ENCODE results near the gene SYT7.

SYT7 gene

DNA sequence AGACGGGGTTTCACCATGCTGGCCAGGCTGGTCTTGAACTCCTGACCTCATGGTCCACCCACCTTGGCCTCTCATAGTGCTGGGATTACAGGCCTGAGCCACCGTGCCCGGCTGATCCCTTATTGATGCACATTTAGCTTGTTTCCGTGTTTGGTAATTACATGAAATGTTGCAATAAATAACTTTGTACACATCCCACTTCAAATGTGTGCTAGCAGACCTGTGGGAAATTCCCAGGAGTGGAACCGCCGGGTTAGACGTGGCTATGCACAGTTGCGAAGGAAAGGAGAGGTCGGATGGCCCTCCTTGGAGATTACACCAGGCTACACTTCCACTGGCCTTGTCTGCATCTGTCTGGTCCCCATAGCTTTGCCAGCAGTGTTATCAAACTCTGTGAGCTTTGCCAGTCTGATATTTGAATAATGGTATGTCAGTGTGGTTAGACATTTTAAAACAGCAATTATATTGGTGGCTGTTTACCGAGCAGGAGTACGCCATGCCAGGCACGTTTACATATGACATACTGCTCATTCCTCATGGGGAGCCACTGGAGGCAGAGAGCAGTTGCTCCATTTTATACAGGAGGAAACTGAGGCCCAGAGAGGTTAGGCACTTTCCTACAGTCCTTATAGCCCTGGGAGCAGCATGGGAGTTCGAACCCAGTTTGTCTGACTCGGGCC, 27.2 kb upstream of the SYT7 start:
- DNase-seq, result no peak

DNA sequence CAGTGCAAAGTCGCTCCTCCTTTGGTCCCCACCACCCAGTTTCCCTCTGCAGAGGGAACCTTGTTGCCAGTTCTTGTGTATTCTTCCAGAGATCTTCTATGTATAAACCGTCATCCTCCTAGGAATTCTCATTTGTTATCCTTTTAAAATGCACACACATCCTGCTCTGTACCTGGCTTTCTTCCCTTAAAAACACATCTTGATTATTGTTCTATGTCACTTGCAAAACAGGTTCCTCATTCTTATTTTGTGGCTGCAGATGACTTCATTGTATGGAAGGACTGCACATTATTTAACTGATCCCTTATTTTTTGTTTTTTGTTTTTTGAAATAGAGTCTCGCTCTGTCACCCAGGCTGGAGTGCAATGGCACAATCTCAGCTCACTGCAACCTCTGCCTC, 26.6 kb upstream of the SYT7 start:
- DNase-seq, result no peak

DNA sequence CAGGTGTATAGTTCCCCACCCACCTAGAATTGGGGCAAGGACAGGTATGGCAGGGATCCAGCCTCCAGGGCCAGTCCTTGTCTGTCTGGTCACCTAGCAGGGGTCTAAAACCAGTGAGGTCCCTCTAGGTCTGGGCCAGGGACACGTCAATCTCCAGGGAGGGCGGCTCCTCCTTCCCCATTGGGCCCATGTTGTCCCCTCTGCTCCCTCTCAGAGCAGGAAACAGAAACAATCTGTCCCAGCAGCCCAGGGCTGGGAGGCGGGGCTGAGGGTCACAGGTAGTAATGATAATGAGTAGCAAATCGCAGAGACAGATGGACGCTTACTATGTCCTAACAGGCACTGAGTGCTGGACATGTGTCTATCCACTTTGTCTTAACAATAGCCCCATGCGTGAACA, 22.8 kb upstream of the SYT7 start:
- DNase-seq, result no peak

DNA sequence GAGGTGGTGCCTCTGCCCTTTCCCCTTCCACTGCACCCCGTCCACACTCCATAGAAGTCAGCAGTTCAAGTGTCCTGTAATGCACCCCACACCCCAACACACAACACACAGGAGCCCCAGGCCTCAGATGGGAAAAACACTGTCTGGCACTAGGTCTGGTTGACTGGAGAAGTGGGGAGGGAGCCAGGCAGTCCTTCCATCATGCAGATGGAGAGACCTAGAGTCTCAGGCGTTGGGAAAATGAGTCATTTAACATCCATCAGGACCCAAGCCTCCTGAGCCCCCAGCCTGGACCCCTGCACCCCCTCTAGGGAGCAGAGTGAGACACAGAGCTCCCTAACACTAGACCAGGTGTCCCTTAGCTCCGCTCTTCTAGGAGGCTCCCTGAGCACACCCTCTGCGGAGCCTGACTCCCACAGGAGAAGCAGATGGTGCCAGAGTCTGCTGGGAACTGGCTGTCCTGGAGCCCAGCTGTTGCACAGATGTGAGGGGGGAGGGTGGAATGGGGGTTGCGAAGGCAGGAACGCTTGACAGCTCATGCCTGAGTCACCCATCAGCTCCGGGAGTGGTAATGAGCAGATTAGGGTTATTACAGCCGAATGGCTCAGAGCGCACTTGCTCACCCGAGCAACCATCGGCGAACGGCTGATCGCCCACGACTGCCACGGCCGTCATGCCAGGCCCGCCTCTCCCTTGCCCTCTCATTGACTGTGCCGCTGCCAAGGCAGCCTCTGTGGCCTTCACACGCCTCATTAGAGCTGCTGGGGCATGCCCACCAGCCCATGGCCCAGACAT, 22.1 kb upstream of the SYT7 start:
- DNase-seq, result no peak

DNA sequence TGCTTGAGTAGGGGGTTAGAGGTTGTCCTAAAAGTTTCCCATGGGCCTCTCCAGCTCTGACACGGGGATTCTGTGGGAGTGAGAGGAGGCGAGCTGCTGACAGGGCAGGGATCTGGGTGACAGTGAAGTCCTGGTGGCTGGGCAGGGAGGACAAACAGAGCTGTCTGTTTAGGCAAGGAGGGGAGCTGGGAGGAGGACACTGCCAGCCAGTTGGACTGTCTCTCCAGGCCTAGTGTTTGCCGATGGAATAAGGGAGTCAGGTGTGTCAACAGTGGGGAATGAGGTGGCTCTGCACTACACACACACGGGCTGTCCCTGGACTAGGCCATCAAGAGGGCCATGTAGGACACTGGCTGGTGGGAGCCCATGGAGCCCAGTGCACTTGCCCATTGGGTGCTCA, 20.6 kb upstream of the SYT7 start:
- DNase-seq, result peak; percentile 91

DNA sequence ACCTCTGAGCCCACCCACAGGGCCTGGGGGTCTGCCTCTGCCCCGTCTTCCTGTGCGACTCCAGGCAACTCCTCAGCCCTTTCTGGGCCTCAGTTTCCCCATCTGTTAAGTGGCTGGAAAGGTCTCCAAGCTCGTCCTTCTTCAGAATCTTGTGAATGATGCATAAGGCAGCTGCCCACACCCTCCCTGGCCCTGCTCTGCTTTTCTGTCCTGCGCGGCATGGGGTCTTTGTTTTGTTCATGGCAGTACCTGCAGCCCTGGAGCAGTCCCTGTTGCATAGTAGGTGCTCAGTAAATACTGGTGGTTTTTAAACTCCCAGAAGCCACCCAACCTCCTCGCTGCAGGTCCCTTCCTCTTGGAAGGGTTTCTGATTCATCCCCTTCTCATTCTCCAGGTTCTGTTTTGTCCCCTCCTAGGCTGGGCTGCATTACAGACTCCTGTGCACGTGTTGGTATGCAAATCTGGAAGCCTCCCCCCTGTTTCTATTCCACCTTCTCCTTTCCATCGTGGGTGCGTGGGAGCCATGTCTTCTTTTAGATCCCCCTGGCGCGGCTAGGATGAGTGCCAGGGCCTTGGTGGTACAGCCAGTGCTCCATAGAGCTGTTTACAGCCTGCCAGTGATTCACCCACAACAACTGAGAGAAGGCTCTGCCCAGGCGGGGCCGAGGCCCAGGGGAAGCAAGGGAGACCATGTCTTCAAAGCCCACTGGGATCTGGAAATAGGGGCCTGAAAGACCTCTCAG, 19.3 kb upstream of the SYT7 start:
- no peak for DNase-seq

DNA sequence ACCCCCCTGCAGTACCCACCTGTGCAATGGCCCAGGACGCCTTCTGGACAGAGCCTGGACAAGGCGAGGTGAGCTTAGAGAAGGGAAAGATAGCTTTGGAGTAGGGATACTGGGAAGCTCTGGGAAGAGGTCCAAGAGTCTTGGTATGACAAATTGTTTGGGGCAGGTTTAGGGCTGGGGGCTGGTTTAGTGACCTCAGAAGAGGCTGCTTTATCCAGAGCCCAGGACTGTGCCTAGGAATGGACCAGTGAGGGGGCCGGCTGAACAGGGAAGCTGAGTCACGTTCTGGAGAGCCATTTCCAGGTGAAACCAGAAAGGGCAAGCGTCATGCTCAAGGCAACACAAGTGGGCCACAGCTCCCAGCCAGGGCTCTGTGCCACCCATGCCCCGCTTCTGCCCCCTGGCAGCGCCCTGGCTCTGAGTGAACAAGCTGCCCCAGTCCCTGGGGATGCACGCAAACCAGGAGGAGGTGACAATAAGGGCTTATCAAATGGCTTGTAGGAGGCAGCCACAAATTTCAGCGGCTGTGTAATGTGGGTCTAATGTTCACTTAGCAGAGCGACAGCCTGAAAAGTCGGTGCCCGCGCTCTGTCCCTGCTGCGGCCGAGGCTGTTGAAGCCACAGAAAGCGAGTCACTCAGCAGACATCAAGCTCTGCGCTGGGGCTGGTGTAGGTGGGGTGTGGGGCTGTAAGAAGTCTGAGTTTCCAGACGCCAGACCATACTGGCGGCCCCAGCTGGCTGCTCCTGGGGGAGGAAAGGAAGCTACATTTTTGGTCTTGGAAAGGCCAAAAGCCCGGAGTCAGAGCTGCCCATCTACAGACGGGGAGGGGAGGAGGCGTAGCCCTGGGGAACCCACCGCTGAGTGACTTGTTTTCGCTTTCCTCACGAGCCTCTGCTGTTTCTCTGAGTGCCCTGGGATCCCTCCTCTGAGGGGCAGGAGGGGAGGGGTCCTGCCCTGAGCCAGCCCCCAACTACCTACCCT, 18.3 kb upstream of the SYT7 start:
- no peak for DNase-seq

DNA sequence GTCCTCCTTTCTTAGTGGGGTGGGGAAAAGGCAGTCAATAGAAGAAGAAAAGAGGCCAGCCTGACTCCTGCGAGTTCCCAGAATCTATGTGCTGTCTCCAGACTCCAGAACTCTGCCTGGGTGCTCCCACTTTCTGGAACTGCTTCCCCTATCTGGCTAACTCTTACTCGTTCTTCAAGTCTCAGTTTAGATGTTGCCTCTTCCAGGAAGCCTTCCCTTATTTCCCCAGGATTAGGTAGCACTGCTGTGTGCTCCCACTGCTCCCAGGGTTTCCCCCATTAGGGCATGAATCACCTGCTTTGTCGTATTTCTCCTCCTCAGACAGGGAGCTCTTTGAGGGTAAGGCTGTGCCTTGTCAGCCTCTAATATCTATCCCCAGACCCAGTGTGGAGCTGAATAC, 17.5 kb upstream of the SYT7 start:
- DNase-seq, result no peak

DNA sequence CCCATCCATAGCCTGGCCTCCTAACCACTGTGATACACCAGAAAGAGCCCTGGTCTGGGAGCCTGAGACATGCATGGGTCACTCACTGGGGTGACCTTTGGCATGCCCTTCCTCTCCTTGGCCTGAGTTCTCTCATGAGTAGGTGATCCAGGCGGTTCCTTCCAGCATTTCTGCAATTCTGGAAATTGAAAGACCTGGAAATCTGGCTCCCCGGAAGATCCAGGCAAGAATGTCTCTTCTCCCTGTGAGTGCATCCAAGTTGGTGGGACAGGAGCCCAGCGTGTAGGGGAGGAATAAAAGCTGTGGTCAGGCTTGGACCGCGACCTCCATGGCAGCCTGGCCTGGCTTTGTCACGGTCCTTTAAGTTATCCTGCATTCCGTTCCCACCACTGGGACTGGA, 16.1 kb upstream of the SYT7 start:
- DNase-seq, result no peak

DNA sequence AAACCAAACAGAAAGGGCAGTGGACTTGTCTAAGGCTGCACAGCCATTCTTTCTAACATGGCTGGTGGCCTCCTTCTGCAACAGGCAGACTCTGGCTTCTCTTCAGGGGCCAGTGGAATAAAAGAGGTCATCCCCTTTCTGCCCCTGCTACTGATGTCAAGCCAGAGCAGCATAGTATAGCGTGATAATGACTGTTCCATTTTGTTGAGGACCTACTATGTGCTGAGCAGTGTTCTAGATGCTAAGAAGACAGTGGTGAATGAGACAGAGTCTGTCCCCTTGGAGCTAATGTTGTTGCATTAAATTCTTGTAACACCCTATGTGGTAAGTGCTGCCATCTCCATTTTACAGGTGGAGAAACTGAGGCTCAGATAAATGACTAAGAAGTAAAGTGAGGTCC, 15.7 kb upstream of the SYT7 start:
- DNase-seq, result no peak

DNA sequence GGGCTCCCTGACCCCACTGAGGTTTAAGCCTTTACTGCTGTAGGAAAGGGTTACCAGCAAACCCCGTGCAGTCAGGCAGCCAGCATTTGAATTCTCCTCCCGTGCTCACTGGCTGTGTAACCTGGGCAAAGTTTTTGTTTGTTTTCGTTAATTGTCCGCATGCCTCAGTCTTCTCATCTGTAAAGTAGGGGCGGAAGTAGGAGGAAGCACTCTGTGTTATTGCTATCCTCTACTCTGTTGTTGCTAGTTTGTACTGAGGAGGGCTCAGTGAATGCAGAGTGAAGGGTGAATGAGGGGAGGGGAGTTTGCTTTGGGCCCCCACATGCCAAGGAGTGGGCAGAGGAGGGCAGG, 14.0 kb upstream of the SYT7 start:
- DNase-seq, result no peak

DNA sequence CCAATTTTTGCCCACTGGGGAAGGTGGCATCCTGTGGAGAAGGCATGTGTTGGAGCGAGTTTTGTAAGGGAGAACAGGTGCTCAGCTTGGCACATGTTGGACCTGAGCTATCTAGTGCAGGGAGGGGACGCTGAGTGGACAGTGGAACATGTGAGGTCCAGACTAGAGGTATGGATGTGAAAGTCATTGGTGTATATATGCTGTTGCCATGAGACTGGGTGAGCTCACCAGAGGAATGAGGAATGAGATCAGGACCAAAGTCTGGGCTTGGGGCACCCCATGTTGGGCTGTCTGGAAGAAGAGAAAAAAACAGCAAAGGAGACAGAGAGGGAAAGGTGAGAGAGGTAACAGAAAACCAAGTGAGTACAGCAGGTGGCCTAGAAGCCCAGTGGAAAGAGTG, 12.3 kb upstream of the SYT7 start:
- DNase-seq, result no peak

DNA sequence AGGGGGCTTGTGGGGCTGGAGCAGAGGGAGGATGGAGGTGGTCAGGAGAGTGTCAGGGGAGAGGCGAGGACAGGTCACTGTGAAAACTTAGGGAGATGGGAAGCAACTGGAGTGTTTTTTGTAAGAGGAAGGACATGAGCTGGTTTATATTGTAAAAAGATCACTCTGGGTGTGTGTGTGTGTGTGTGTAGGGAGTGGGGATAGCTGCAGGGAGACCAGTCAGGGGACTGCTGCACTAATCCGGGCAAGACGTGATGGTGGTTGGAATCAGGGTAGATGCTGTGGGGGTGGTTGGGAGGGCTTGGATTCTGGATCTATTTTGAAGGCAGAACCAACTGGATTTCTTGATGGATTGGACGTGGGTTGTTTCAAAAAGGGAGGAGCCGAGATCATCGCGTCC, 11.3 kb upstream of the SYT7 start:
- DNase-seq, result no peak

DNA sequence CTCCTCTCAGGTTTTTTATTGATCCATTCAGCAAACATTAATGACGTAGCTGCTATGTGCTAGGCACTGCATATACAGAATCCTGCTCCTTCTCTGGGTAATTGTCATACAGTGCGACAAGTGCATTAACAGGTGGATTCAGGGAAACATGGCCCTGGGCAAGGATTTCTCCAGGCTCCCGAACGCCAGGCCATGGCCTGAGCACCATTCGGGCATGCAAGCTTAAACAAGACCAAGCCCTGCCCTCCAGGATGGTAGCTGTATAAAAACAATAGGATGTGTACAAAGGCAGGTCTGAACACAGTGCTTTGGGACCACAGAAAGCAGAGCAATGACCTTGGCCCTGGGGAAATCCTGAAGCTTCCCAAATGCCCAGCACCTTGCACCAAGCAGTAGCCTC, 9.1 kb upstream of the SYT7 start:
- peak; percentile 84 for DNase-seq

DNA sequence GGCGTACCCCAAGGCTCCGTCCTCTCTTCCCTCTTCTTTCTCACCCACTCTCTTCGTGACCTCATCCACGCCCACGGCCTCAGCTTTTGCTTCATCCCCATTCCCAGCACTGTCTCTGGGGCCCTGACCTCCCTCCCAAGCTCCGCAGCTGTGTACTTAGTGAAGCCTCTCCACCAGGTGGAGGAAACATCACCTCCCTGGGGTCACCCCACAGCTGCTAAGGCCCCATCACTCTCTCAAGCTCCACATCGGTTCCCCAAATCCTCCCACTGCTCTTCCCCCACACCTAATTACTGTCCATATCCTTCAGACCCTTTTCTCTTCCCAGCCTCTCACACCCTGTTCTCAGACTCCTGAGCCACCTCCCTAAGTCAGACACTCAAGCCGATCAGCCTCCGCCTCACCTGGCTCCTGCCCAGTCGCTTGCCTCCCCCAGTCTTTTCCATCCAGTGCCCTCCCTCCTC, 7.9 kb upstream of the SYT7 start:
- DNase-seq, result no peak

DNA sequence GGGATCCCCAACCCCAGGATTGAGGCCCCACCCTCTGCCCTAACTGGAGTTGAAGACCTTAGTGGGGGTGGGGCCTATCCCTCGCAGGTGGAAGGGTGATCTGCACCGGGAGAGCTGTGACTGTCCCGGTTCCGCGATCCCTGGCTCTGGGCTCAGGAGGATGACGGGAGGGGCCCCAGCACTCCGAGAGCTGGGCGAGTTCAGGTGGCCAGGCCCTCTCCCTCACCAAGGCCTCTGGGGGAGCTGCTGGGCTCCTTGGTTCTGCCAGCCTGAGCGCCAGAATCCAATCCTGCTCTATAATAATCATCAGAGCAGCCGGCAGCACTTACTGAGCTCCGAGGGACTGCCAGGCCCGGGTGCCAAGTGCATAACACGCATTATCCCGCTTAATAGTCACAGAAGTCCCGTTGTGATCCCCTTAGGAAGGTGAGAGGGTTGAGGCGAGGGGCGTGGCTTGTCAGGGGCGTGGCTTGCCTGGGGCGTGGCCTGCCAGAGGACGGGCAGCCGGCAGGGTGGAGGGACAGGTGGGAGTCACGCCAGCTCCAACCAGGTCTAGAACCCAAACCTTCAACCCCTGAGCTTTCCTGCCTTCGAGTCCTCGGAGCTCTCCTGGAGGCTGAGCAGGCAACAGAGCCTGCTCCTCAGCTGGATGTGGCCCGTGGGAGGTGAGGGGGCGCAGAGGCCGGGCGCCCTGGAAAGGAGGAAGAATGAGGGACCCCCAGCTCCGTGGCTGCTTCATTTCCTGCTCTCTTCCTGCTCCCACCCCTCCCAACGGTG, 7.3 kb upstream of the SYT7 start:
- peak; percentile 71 for DNase-seq

DNA sequence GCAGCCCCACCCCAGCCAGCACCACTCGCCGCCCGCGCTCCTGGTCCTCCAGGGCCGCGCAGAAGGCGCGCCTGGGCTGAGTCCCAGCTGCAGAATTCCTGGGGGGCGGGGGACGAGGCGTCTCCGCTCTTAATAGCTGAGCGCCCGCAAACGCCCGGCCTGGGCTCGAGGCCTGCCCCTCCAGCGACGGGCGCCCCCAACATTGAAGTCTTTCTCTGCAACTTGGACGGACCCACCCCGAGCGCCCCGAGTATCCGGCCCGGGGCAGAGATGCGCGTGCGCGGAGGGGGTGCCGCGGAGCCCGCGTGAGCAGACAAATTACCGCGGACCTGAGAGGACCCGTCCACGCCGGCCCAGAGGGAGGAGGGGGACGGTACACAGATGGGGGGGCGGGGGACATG, 6.7 kb upstream of the SYT7 start:
- DNase-seq, result no peak

DNA sequence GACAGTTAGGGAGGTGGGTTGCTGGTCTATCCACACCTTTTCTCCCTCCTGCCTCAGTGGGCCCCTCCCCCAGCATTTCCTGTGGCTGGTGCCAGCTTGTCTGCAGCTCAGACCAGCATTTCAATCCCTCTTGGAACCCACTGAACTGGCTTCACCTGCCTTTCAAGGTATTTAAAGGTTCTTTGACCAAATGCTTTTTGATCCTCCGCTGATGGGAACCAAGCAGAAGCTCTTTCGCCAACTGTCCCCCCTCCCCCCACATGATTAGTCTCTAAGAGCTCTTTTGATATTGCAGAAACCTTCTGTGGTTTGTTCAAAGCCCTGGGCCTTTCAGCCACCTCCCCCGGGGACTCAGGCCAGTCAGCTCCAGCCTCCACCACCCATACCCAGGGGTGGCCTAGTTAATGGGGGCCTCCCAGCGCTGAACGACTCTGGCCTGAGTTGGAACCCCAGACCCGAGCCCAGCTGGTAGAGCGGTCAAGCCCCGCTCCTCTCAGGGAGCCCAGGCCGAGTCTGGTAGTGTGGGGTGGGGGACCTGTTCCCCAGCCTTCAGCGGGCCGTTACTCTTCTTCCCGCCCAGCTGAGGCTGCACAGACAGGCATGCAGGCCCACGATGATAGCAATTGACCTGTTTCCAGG, 6.0 kb upstream of the SYT7 start:
- peak; percentile 85 for DNase-seq

DNA sequence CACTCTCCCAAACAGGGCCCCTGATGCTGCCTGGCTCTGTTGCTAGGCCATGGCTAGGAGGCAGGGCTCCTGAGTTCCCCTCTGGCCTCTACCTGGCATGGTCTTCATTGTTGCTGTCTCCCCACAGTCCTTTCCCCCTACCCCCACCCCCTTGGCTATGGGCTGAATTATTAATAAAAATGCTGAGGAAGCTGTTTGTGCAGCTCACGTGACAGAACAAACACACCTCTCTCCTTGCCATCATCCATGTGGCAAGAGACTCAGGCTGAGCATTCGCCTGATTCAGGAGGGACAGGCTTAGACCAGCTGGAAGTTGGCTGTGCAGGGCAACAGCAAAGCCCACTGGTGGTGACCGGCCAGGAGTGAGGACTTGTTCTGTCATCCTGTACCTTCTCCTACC, 4.2 kb upstream of the SYT7 start:
- DNase-seq, result peak; percentile 77

DNA sequence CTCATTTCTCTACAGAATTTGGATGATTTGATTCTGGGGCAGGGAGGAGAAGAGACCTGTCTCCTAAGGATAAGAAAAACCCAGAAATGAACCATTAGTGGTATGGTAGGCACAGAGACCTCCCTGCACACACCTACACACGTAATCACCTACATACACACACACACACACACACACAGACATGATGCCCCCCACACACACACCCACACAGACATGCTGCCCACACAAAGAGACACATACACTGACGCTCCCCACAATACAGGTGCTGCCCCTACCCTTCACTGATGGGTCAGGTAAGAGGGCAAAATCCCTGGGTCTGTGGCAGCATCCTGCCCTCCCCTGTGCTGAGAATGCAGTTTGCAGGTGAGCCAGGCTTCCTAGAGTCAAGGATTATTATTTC, 1.1 kb upstream of the SYT7 start:
- DNase-seq, result no peak

DNA sequence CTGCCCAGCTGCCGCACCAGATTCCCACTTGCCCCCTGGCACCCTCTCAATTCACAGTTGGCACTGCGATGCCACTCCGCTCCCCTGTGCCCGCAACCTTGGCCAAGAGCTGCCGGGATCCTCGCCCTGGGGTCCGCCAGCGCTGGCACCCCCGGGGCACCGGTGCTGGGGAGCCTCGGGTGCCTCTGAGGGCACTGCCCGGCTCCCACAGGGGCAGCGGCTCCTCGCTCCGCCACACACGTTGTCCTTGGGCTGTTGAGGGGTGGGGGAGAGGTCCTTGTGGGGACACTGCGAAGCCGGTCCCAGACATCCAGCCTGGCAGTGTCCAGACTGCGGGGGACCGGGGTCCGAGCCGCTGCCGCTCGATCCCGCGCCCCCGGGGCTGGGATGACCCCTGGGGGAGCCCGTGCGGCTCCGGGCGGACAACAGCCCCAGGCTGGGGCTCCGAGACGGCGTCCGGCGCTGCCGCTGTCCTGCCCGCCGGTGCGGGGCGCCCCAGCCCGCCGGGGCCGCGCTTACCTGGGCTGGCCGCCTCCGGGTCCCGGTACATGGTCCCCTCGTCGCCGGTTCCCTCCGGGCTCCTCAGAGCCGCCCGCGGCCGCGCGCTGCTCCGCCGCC, 496 bp downstream of the SYT7 start:
- DNase-seq, result no peak

Measured in NCI-H510A treated with DMSO at 0.1 percent for 48 hours (cell line).